Measurements from ENCODE around the gene KLHL36. TPM values are rescaled to one million over a fixed set of nuclear protein-coding genes. Genes with fewer than 3 reads are reported as not detected.

Gene KLHL36
- total and polyA plus RNA-seq, 9 of the 15 experiments (the other 6 are each of a cell fraction or from before 2014, with no cell fraction given), result 2.1 to 51.2 (median 18.5) TPM

DNA sequence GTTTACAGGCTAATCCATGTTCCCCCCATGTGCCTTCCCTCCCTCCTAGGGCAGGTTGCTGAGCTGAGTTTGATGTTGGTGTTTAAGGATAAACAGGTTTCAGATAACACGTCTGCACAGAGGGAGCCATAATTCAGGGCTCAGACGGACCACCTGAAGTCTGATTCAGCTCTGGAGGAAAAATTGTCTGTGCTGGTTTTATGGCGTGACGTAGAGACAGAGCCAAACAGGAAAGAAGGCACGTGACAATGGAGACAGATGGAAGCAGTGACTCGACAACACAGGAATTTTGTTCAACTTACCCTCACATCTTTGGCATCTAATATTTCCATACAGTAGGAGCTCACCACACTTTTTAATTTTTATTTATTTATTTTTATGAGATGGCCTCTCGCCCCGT, 40.8 kb downstream of the KLHL36 start:
- Histone ChIP-seq H3K27me3 (ENCODE audit: control insufficient read depth in 2 of 2, insufficient read depth in 2 of 2, low read length in 2 of 2) (peaks cover 2 to 4% of the 10 kb centered on the region in 2 experiments; a peak in 2 of 5 replicates), H3K36me3 (ENCODE audit: control insufficient read depth, insufficient read depth, low read length) (no peaks in the 10 kb centered on the region), H4K20me1 (replicated peaks; ENCODE audit: control insufficient read depth, insufficient read depth, low read length) (no peaks in the 10 kb centered on the region), H3K4me3 (no peak overlapping the region), H3K4me2 (ENCODE audit: insufficient read depth, low read length) (no peak overlapping the region), H3K9ac (ENCODE audit: insufficient read depth in 1 of 2, low read depth in 2 of 2, low read length in 2 of 2) (peak overlapping the region in 1 of 2 experiments; percentile 15; a peak in 1 of 4 replicates), H3K4me1 (replicated peaks in 1 of 2; ENCODE audit: control insufficient read depth in 2 of 2, insufficient read depth in 2 of 2, low read length in 2 of 2) (peaks cover 0 to 10% of the 10 kb centered on the region in 2 experiments; a peak in 4 of 5 replicates), H3K79me2 (ENCODE audit: control insufficient read depth, insufficient read depth, low read length) (no peaks in the 10 kb centered on the region), H2AFZ (ENCODE audit: low read depth, low read length) (peak overlapping the region; percentile 38; the same call in 1 of the 2 replicates), H3K9me1 (ENCODE audit: control insufficient read depth, insufficient read depth, low read length) (no peaks in the 10 kb centered on the region), H3K27ac (ENCODE audit: extremely low read depth, low read depth, low read length) (no peak overlapping the region), H3K9me3 (replicated peaks; ENCODE audit: control insufficient read depth, insufficient read depth, low read depth, low read length) (0 out of 2 replicates have a peak, but pooled peaks cover 5% of the 10 kb centered on the region)
- BruUV-seq (replicated peaks), result no TSS peak
- ChIA-PET CTCF (ENCODE audit: low intra/inter-chr PET ratio) (no interaction called here), POLR2A (interaction anchor here (1.1 kb wide), 1 partner anchor 15 kb away, joined by 3 read pairs; no protein-coding TSS in a partner anchor)
- in situ Hi-C loops (cut with MboI) (no loop called here), intact Hi-C loops (cut with micrococcal nuclease) (no loop called here)
- no peak for ATAC-seq
- FAIRE-seq, result no peak
- WGBS (ENCODE audit: insufficient coverage, low coverage, missing lambda C conversion rate), result 45% methylated on average over 8 of the region's 8 CpGs
- TF ChIP-seq, protein P1, sequence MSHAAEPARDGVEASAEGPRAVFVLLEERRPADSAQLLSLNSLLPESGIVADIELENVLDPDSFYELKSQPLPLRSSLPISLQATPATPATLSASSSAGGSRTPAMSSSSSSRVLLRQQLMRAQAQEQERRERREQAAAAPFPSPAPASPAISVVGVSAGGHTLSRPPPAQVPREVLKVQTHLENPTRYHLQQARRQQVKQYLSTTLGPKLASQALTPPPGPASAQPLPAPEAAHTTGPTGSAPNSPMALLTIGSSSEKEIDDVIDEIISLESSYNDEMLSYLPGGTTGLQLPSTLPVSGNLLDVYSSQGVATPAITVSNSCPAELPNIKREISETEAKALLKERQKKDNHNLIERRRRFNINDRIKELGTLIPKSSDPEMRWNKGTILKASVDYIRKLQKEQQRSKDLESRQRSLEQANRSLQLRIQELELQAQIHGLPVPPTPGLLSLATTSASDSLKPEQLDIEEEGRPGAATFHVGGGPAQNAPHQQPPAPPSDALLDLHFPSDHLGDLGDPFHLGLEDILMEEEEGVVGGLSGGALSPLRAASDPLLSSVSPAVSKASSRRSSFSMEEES (CRISPR knock-in tag; IDR thresholded peaks at IDR 0.05), result peak; percentile 24
- TF ChIP-seq ZNF445 (CRISPR knock-in tag; IDR thresholded peaks at IDR 0.05; ENCODE audit: low read depth), result no peak
- no peak for TF ChIP-seq ZNF75A (CRISPR knock-in tag; IDR thresholded peaks at IDR 0.05)
- no peak for DNase-seq (ENCODE audit: extremely low read depth in 1 of 4, low spot score in 3 of 4)
